Neural cell (in vitro differentiated cells): ENCODE results near the gene EXOC6B. TPM values are rescaled to one million over a fixed set of nuclear protein-coding genes. Genes with fewer than 3 reads are reported as not detected.

Experiments used
- H2AFZ ChIP-seq: fragments of 200-600, 300-800 bp; sonication (generic), shearing (Covaris generic); 2 replicates; pipeline ENCODE4 v1.6.0; 2014; ENCODE audit warnings: low read depth, mild to moderate bottlenecking, antibody characterized with exemption, low read length, moderate library complexity
- H3F3A ChIP-seq: fragments of 200-600 bp; shearing (Covaris generic); 2 replicates; pipeline ENCODE4 v1.6.1; 2016; ENCODE audit warnings: mild to moderate bottlenecking, moderate library complexity, mixed read lengths, antibody characterized with exemption, low read length; ENCODE audit not compliant: insufficient read depth, poor library complexity, severe bottlenecking
- H3K27ac ChIP-seq: fragments of 200-600, 300-800 bp; sonication (generic), shearing (Covaris generic); 2 replicates; pipeline ENCODE4 v1.5.1; 2014; ENCODE audit warnings: mild to moderate bottlenecking, low read length, moderate library complexity
- H3K27me3 ChIP-seq: fragments of 300-800, 200-600 bp; sonication (generic), shearing (Covaris generic); 2 replicates; pipeline ENCODE4 v1.6.0; 2014; ENCODE audit warnings: mild to moderate bottlenecking, low read depth, low read length, moderate library complexity; ENCODE audit not compliant: insufficient read depth
- H3K36me3 ChIP-seq: fragments of 300-800, 200-600 bp; sonication (generic), shearing (Covaris generic); 2 replicates; pipeline ENCODE4 v1.5.1; 2014; ENCODE audit warnings: mild to moderate bottlenecking, antibody characterized with exemption, low read length, moderate library complexity; ENCODE audit not compliant: insufficient read depth
- H3K4me2 ChIP-seq: fragments of 300-800, 200-600 bp; sonication (generic), shearing (Covaris generic); 2 replicates; pipeline ENCODE4 v1.6.0; 2014; ENCODE audit warnings: mild to moderate bottlenecking, low read length
- H3K4me3 ChIP-seq: fragments of 300-800, 200-600 bp; sonication (generic), shearing (Covaris generic); 2 replicates; pipeline ENCODE4 v1.5.1; 2014; ENCODE audit warnings: mild to moderate bottlenecking, low read length, moderate library complexity
- H3K79me2 ChIP-seq: fragments of 200-600 bp; shearing (Covaris generic); replicated peaks from 2 replicates; pipeline ENCODE4 v1.6.0; 2014; ENCODE audit warnings: mild to moderate bottlenecking, low read length, moderate library complexity; ENCODE audit not compliant: insufficient read depth
- H3K9ac ChIP-seq: fragments of 300-800, 200-600 bp; sonication (generic), shearing (Covaris generic); 2 replicates; pipeline ENCODE4 v1.6.1; 2016; ENCODE audit warnings: mild to moderate bottlenecking, low read length, mixed read lengths
- H3K9me2 ChIP-seq: fragments of 200-600 bp; shearing (Covaris generic); 2 replicates; pipeline ENCODE4 v1.6.1; 2016; ENCODE audit warnings: mild to moderate bottlenecking, low read length, mixed read lengths; ENCODE audit not compliant: insufficient read depth
- H3K9me3 ChIP-seq: fragments of 200-600, 300-800 bp; sonication (generic), shearing (Covaris generic); 2 replicates; pipeline ENCODE4 v1.6.1; 2016; ENCODE audit warnings: mild to moderate bottlenecking, mixed run types, low read length, moderate library complexity, mixed read lengths
- H4K20me1 ChIP-seq: fragments of 200-600 bp; shearing (Covaris generic); 2 replicates; pipeline ENCODE4 v1.6.1; 2016; ENCODE audit warnings: mild to moderate bottlenecking, mixed run types; ENCODE audit not compliant: insufficient read depth
- MXI1 ChIP-seq: fragments of 450-650 bp; conservative IDR thresholded peaks from 2 replicates; pipeline ENCODE4 v1.6.1; 2014; ENCODE audit warnings: antibody characterized with exemption, mild to moderate bottlenecking; ENCODE audit not compliant: poor library complexity, severe bottlenecking
- POLR2AphosphoS5 ChIP-seq: IDR thresholded peaks from 2 replicates; pipeline ENCODE4 v1.6.1; 2012
- RAD21 ChIP-seq: fragments of 450-650 bp; conservative IDR thresholded peaks from 2 replicates; pipeline ENCODE4 v1.6.1; 2014; ENCODE audit warnings: antibody characterized with exemption, mild to moderate bottlenecking, moderate library complexity
- SMC3 ChIP-seq: fragments of 450-650 bp; conservative IDR thresholded peaks from 2 replicates; pipeline ENCODE4 v1.6.1; 2014; ENCODE audit warnings: antibody characterized with exemption, mild to moderate bottlenecking, moderate library complexity; ENCODE audit not compliant: poor library complexity
- polyA plus RNA-seq: library from polyadenylated mRNA; depleted of rRNA; stranded (reverse); fragments of >200 nt; gene quantifications from 2 replicates; pipeline ENCODE4 v1.2.3, GENCODE V29; 2014
- TF ChIP-seq, protein P1 (sequence below): fragments of 450-650 bp; IDR thresholded peaks from 2 replicates; pipeline ENCODE4 v1.5.1; 2014; ENCODE audit warnings: antibody characterized with exemption, mild to moderate bottlenecking, moderate library complexity; ENCODE audit not compliant: poor library complexity, severe bottlenecking
- TF ChIP-seq, protein P2 (sequence below): IDR thresholded peaks from 2 replicates; pipeline ENCODE4 v1.6.1; 2012; ENCODE audit warnings: borderline replicate concordance

Gene EXOC6B
- polyA plus RNA-seq, 1 donor from 2014 or later, result 23.4 TPM

- TF ChIP-seq POLR2AphosphoS5 (no peak), SMC3 (no peak), MXI1 (no peak), RAD21 (no peak)
- TF ChIP-seq, protein P1, sequence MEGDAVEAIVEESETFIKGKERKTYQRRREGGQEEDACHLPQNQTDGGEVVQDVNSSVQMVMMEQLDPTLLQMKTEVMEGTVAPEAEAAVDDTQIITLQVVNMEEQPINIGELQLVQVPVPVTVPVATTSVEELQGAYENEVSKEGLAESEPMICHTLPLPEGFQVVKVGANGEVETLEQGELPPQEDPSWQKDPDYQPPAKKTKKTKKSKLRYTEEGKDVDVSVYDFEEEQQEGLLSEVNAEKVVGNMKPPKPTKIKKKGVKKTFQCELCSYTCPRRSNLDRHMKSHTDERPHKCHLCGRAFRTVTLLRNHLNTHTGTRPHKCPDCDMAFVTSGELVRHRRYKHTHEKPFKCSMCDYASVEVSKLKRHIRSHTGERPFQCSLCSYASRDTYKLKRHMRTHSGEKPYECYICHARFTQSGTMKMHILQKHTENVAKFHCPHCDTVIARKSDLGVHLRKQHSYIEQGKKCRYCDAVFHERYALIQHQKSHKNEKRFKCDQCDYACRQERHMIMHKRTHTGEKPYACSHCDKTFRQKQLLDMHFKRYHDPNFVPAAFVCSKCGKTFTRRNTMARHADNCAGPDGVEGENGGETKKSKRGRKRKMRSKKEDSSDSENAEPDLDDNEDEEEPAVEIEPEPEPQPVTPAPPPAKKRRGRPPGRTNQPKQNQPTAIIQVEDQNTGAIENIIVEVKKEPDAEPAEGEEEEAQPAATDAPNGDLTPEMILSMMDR, result no peak
- TF ChIP-seq, protein P2, sequence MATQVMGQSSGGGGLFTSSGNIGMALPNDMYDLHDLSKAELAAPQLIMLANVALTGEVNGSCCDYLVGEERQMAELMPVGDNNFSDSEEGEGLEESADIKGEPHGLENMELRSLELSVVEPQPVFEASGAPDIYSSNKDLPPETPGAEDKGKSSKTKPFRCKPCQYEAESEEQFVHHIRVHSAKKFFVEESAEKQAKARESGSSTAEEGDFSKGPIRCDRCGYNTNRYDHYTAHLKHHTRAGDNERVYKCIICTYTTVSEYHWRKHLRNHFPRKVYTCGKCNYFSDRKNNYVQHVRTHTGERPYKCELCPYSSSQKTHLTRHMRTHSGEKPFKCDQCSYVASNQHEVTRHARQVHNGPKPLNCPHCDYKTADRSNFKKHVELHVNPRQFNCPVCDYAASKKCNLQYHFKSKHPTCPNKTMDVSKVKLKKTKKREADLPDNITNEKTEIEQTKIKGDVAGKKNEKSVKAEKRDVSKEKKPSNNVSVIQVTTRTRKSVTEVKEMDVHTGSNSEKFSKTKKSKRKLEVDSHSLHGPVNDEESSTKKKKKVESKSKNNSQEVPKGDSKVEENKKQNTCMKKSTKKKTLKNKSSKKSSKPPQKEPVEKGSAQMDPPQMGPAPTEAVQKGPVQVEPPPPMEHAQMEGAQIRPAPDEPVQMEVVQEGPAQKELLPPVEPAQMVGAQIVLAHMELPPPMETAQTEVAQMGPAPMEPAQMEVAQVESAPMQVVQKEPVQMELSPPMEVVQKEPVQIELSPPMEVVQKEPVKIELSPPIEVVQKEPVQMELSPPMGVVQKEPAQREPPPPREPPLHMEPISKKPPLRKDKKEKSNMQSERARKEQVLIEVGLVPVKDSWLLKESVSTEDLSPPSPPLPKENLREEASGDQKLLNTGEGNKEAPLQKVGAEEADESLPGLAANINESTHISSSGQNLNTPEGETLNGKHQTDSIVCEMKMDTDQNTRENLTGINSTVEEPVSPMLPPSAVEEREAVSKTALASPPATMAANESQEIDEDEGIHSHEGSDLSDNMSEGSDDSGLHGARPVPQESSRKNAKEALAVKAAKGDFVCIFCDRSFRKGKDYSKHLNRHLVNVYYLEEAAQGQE, result no peak
- H3K27me3 ChIP-seq, result no peaks in the 10 kb centered on the region
- no peaks in the 10 kb centered on the region for H3K79me2 ChIP-seq
- no peaks in the 10 kb centered on the region for H3K9me2 ChIP-seq
- no peaks in the 10 kb centered on the region for H3K9me3 ChIP-seq
- H3K9ac ChIP-seq, result no peak overlapping the region
- no peak overlapping the region for H3K4me3 ChIP-seq
- H3K36me3 ChIP-seq, result no peaks in the 10 kb centered on the region
- H3K4me2 ChIP-seq, result no peak overlapping the region
- H3K27ac ChIP-seq, result no peak overlapping the region
- H4K20me1 ChIP-seq, result no peaks in the 10 kb centered on the region
- H2AFZ ChIP-seq, result no peak overlapping the region
- H3F3A ChIP-seq, result no peaks in the 10 kb centered on the region
These were observed 553.8 kb downstream of the EXOC6B start for GRCh38 chr2:72271766-72272641.

DNA sequence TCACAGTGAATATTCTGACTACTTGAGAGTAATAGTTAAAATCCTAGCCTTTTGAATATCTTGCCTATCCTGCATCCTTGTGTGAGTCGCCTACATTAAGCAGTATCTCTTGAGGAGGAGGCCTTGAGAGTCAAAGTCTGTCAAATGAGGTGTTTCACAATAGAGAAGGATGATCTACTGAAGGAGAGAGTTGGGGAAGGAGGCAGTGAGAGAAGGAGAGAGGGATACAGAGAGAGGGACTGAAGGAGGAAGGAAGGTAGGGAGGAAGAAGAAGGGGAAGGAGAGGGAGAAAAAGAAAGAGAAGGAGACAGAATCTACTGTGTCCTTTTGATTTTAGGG lies 554.6 kb downstream of the EXOC6B start:
- H3K9me3 ChIP-seq, result no peaks in the 10 kb centered on the region
- no peak overlapping the region for H3K4me2 ChIP-seq
- no peaks in the 10 kb centered on the region for H3K27me3 ChIP-seq
- H4K20me1 ChIP-seq, result no peaks in the 10 kb centered on the region
- no peak overlapping the region for H2AFZ ChIP-seq
- H3K27ac ChIP-seq, result no peak overlapping the region
- no peaks in the 10 kb centered on the region for H3F3A ChIP-seq
- TF ChIP-seq, protein P1, result no peak
- H3K9me2 ChIP-seq, result no peaks in the 10 kb centered on the region
- H3K9ac ChIP-seq, result no peak overlapping the region
- H3K36me3 ChIP-seq, result no peaks in the 10 kb centered on the region
- no peak overlapping the region for H3K4me3 ChIP-seq
- no peaks in the 10 kb centered on the region for H3K79me2 ChIP-seq
